Stimulated activated effector memory CD8-positive, alpha-beta T cell treated with anti-CD3 and anti-CD28 coated beads, Interleukin-12 subunit alpha, Interleukin-12 subunit beta, amount 100 ng/mL, for 72 hours (primary cell): Measurements from ENCODE around the gene GINS3.

Experiments used
- ATAC-seq: fragments of 150-1000 bp; cut with Tn5 transposase; 2 replicates; pipeline ENCODE4 v1.10.0; 2021
- DNase-seq, 2 donors: peaks; one replicate each; pipeline ENCODE4 v3.0.0; 2021 to 2022; ENCODE audit warnings: low spot score in 2 of 2
- H3K27ac Mint-ChIP-seq: one replicate; pipeline ENCODE4 v1.8.0; 2022; ENCODE audit warnings: mild to moderate bottlenecking, mixed read lengths
- H3K36me3 Mint-ChIP-seq: one replicate; pipeline ENCODE4 v1.8.0; 2022; ENCODE audit warnings: mild to moderate bottlenecking, mixed read lengths
- H3K4me1 Mint-ChIP-seq: one replicate; pipeline ENCODE4 v1.8.0; 2022; ENCODE audit warnings: mixed read lengths
- H3K4me3 Mint-ChIP-seq: one replicate; pipeline ENCODE4 v1.8.0; 2022; ENCODE audit warnings: mild to moderate bottlenecking, mixed read lengths
- H3K9me3 Mint-ChIP-seq: one replicate; pipeline ENCODE4 v1.8.0; 2022; ENCODE audit warnings: mixed read lengths

The GINS3 gene

GRCh38 chr16:58454856-58455255 lies 62.6 kb downstream of the GINS3 start:
- Mint-ChIP-seq H3K4me1 (peaks cover 10% of the 10 kb centered on the region), H3K9me3 (no peaks in the 10 kb centered on the region), H3K36me3 (no peaks in the 10 kb centered on the region), H3K4me3 (no peak overlapping the region), H3K27ac (peak overlapping the region; percentile 48)
- ATAC-seq (no peak), DNase-seq (no peak)
